H9 (cell line): ENCODE measurements around the gene CHRNA4. TPM values are rescaled to one million over a fixed set of nuclear protein-coding genes. Genes with fewer than 3 reads are reported as not detected.

Source experiments
- DNase-seq: peaks from one replicate; pipeline ENCODE4 v3.0.0-alpha.2; 2017
- H2AFZ ChIP-seq: one replicate; pipeline ENCODE4 v1.6.1; 2013; ENCODE audit warnings: mild to moderate bottlenecking, low read length, control low read depth, moderate library complexity
- H2AK5ac ChIP-seq: 2 replicates; pipeline ENCODE4 v1.6.1; 2013; ENCODE audit warnings: low read length, control low read depth, mixed read lengths; ENCODE audit not compliant: insufficient read length
- H2BK120ac ChIP-seq: one replicate; pipeline ENCODE4 v1.6.1; 2013; ENCODE audit warnings: low read depth, mild to moderate bottlenecking, low read length, control low read depth, inconsistent platforms; ENCODE audit not compliant: poor library complexity, severe bottlenecking
- H2BK12ac ChIP-seq: 2 replicates; pipeline ENCODE4 v1.6.1; 2013; ENCODE audit warnings: low read length, control low read depth, mixed read lengths, low read depth; ENCODE audit not compliant: insufficient read length
- H2BK15ac ChIP-seq: 2 replicates; pipeline ENCODE4 v1.6.1; 2013; ENCODE audit warnings: low read depth, low read length, control low read depth
- H2BK20ac ChIP-seq: one replicate; pipeline ENCODE4 v1.6.1; 2013; ENCODE audit warnings: low read depth, mild to moderate bottlenecking, low read length, control low read depth, inconsistent platforms; ENCODE audit not compliant: poor library complexity, severe bottlenecking
- H2BK5ac ChIP-seq: 2 replicates; pipeline ENCODE4 v1.6.1; 2013; ENCODE audit warnings: low read length, control low read depth, mixed read lengths; ENCODE audit not compliant: insufficient read length
- H3K14ac ChIP-seq: 2 replicates; pipeline ENCODE4 v1.6.1; 2013; ENCODE audit warnings: low read length, control low read depth; ENCODE audit not compliant: insufficient read depth
- H3K18ac ChIP-seq: 2 replicates; pipeline ENCODE4 v1.6.1; 2013; ENCODE audit warnings: low read depth, mild to moderate bottlenecking, mixed read lengths, low read length, control low read depth; ENCODE audit not compliant: insufficient read length
- H3K23ac ChIP-seq: 2 replicates; pipeline ENCODE4 v1.6.1; 2013; ENCODE audit warnings: low read length, control low read depth, mixed read lengths, low read depth; ENCODE audit not compliant: insufficient read length
- H3K23me2 ChIP-seq: 2 replicates; pipeline ENCODE4 v1.6.1; 2013; ENCODE audit warnings: low read depth, mild to moderate bottlenecking, mixed read lengths, low read length, control low read depth; ENCODE audit not compliant: insufficient read length, poor library complexity, severe bottlenecking
- H3K27ac ChIP-seq: 2 replicates; pipeline ENCODE4 v1.5.1; 2013; ENCODE audit warnings: low read length, control low read depth, mixed read lengths, low read depth; ENCODE audit not compliant: insufficient read length
- H3K27me3 ChIP-seq: 2 replicates; pipeline ENCODE4 v1.6.1; 2013; ENCODE audit warnings: low read length, control low read depth, inconsistent platforms; ENCODE audit not compliant: insufficient read depth
- H3K4ac ChIP-seq: 2 replicates; pipeline ENCODE4 v1.6.1; 2013; ENCODE audit warnings: low read depth, mild to moderate bottlenecking, control low read depth, inconsistent platforms, low read length, moderate library complexity
- H3K4me1 ChIP-seq: 2 replicates; pipeline ENCODE4 v1.6.1; 2013; ENCODE audit warnings: low read length, control low read depth, inconsistent platforms; ENCODE audit not compliant: insufficient read depth
- H3K4me2 ChIP-seq: 2 replicates; pipeline ENCODE4 v1.6.1; 2013; ENCODE audit warnings: low read length, control low read depth, mixed read lengths; ENCODE audit not compliant: insufficient read length, insufficient read depth
- H3K56ac ChIP-seq: 2 replicates; pipeline ENCODE4 v1.6.1; 2013; ENCODE audit warnings: low read depth, mild to moderate bottlenecking, mixed read lengths, low read length, control low read depth; ENCODE audit not compliant: insufficient read length
- H3K79me1 ChIP-seq: 2 replicates; pipeline ENCODE4 v1.6.1; 2013; ENCODE audit warnings: low read depth, mild to moderate bottlenecking, moderate library complexity, low read length, control low read depth, inconsistent platforms; ENCODE audit not compliant: insufficient read depth, poor library complexity, severe bottlenecking
- H3K79me2 ChIP-seq: 2 replicates; pipeline ENCODE4 v1.6.1; 2013; ENCODE audit warnings: low read length, control low read depth, inconsistent platforms; ENCODE audit not compliant: insufficient read depth
- H3K9ac ChIP-seq: 2 replicates; pipeline ENCODE4 v1.6.1; 2013; ENCODE audit warnings: low read length, control low read depth, mixed read lengths; ENCODE audit not compliant: insufficient read length; ENCODE audit errors: extremely low read depth
- H3K9me3 ChIP-seq: one replicate; pipeline ENCODE4 v1.6.1; 2013; ENCODE audit warnings: low read depth, low read length, inconsistent platforms; ENCODE audit not compliant: control insufficient read depth
- H3T11ph ChIP-seq: one replicate; pipeline ENCODE4 v1.6.1; 2013; ENCODE audit warnings: mild to moderate bottlenecking, low read length, control low read depth, inconsistent platforms
- H4K20me1 ChIP-seq: one replicate; pipeline ENCODE4 v1.6.1; 2013; ENCODE audit not compliant: control insufficient read depth, insufficient read length, insufficient read depth
- H4K5ac ChIP-seq: 2 replicates; pipeline ENCODE4 v1.6.1; 2013; ENCODE audit warnings: low read depth, mild to moderate bottlenecking, mixed read lengths, low read length, control low read depth; ENCODE audit not compliant: insufficient read length
- H4K8ac ChIP-seq: replicated peaks from 2 replicates; pipeline ENCODE4 v1.6.1; 2013; ENCODE audit warnings: low read length, control low read depth, mixed read lengths, low read depth; ENCODE audit not compliant: insufficient read length
- H4K91ac ChIP-seq: 2 replicates; pipeline ENCODE4 v1.6.1; 2013; ENCODE audit warnings: low read depth, mild to moderate bottlenecking, moderate library complexity, mixed read lengths, low read length, control low read depth; ENCODE audit not compliant: insufficient read length
- H3K27ac Mint-ChIP-seq, 3 experiments: 2 replicates in 2 of 3; 3 replicates in 1 of 3; pipeline ENCODE4 v1.8.0; 2020 to 2021; ENCODE audit warnings: mixed read lengths in 3 of 3, mild to moderate bottlenecking in 1 of 3, moderate library complexity in 1 of 3
- H3K27me3 Mint-ChIP-seq: 2 replicates; pipeline ENCODE4 v1.8.0; 2021; ENCODE audit warnings: low read depth, mild to moderate bottlenecking, moderate library complexity, mixed read lengths
- H3K36me3 Mint-ChIP-seq, 3 experiments: 2 replicates in 2 of 3; 3 replicates in 1 of 3; pipeline ENCODE4 v1.8.0; 2020 to 2021; ENCODE audit warnings: low read depth in 3 of 3, mixed read lengths in 3 of 3; ENCODE audit not compliant: insufficient read depth in 1 of 3
- H3K4me1 Mint-ChIP-seq, 2 experiments: 2 replicates each; pipeline ENCODE4 v1.8.0; 2020; ENCODE audit warnings: mixed read lengths in 2 of 2
- H3K4me3 Mint-ChIP-seq, 2 experiments: 2 replicates in 1 of 2; 3 replicates in 1 of 2; pipeline ENCODE4 v1.8.0; 2020 to 2021; ENCODE audit warnings: mild to moderate bottlenecking in 2 of 2, mixed read lengths in 2 of 2, moderate library complexity in 1 of 2
- H3K9me3 Mint-ChIP-seq, 2 experiments: 2 replicates in 1 of 2; 3 replicates in 1 of 2; pipeline ENCODE4 v1.8.0; 2020; ENCODE audit warnings: mild to moderate bottlenecking in 2 of 2, mixed read lengths in 2 of 2, moderate library complexity in 1 of 2
- WGBS: extraction: QIAGEN DNeasy Blood & Tissue Kit; methylation state at CpG from one replicate; pipeline ENCODE4 v1.1.7; 2013; ENCODE audit warnings: missing lambda C conversion rate, low lambda C conversion rate, mixed read lengths; ENCODE audit not compliant: insufficient read length; ENCODE audit errors: extremely low coverage; 5-methylcytosine and 5-hydroxymethylcytosine counted together
- total RNA-seq: library from RNA; stranded (reverse); gene quantifications from 2 replicates; pipeline ENCODE4 v1.2.1, GENCODE V29; 2021
- TF ChIP-seq, protein P1 (sequence below): fragments of 200-600 bp; sonication (generic); conservative IDR thresholded peaks from 3 replicates; pipeline ENCODE4 v1.8.0; 2021; ENCODE audit warnings: antibody characterized with exemption, mild to moderate bottlenecking

CHRNA4 gene
- total RNA-seq, 1 experiment from 2014 or later: 2.5 TPM

- H3K79me2 ChIP-seq: no peaks in the 10 kb centered on the region
- no peaks in the 10 kb centered on the region for H4K20me1 ChIP-seq
- peaks cover 6 to 9% of the 10 kb centered on the region in 2 experiments for H3K9me3 Mint-ChIP-seq
- no peaks in the 10 kb centered on the region for H3K4me1 ChIP-seq
- no peak overlapping the region for H3K4me3 Mint-ChIP-seq
- H2AK5ac ChIP-seq: no peak overlapping the region
- no peak overlapping the region for H2BK20ac ChIP-seq
- H2BK120ac ChIP-seq: no peak overlapping the region
- no peak overlapping the region for H2AFZ ChIP-seq
- H2BK15ac ChIP-seq: no peak overlapping the region
- H2BK12ac ChIP-seq: no peak overlapping the region
- H3T11ph ChIP-seq: no peak overlapping the region
- no peak overlapping the region for H4K5ac ChIP-seq
- H3K14ac ChIP-seq: no peak overlapping the region
- no peak overlapping the region for H3K4ac ChIP-seq
- TF ChIP-seq, protein P1, sequence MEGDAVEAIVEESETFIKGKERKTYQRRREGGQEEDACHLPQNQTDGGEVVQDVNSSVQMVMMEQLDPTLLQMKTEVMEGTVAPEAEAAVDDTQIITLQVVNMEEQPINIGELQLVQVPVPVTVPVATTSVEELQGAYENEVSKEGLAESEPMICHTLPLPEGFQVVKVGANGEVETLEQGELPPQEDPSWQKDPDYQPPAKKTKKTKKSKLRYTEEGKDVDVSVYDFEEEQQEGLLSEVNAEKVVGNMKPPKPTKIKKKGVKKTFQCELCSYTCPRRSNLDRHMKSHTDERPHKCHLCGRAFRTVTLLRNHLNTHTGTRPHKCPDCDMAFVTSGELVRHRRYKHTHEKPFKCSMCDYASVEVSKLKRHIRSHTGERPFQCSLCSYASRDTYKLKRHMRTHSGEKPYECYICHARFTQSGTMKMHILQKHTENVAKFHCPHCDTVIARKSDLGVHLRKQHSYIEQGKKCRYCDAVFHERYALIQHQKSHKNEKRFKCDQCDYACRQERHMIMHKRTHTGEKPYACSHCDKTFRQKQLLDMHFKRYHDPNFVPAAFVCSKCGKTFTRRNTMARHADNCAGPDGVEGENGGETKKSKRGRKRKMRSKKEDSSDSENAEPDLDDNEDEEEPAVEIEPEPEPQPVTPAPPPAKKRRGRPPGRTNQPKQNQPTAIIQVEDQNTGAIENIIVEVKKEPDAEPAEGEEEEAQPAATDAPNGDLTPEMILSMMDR: no peak
- no peak overlapping the region for H3K27ac ChIP-seq
- no peak overlapping the region for H4K91ac ChIP-seq
- no peak overlapping the region for H2BK5ac ChIP-seq
- no peaks in the 10 kb centered on the region for H3K9me3 ChIP-seq
- no peak overlapping the region; a peak in 1 of 7 replicates for H3K27ac Mint-ChIP-seq
- H3K79me1 ChIP-seq: no peaks in the 10 kb centered on the region
- no peak for DNase-seq
- H3K23me2 ChIP-seq: no peaks in the 10 kb centered on the region
- no peak overlapping the region for H4K8ac ChIP-seq
- H3K18ac ChIP-seq: no peak overlapping the region
- H3K36me3 Mint-ChIP-seq: peaks cover 0 to 9% (median 8%) of the 10 kb centered on the region in 3 experiments; a peak in 5 of 7 replicates
- H3K9ac ChIP-seq: no peak overlapping the region
- H3K4me1 Mint-ChIP-seq: peaks cover 0 to 9% of the 10 kb centered on the region in 2 experiments; a peak in 3 of 4 replicates
- H3K23ac ChIP-seq: no peak overlapping the region
- H3K27me3 Mint-ChIP-seq: peaks cover 14% of the 10 kb centered on the region
- WGBS: no CpG with 5 or more reads among the region's 20 CpGs
- H3K27me3 ChIP-seq: no peaks in the 10 kb centered on the region
- H3K56ac ChIP-seq: no peak overlapping the region
- H3K4me2 ChIP-seq: no peak overlapping the region
These were observed 33.0 kb downstream of the CHRNA4 start for GRCh38 chr20:63328026-63328700.
